ENCODE measurements around the gene FAM170A. TPM values are rescaled to one million over a fixed set of nuclear protein-coding genes. Genes with fewer than 3 reads are reported as not detected.

The FAM170A gene
- total RNA-seq: not detected

GRCh38 chr5:119629339-119629738 is at the start of gene FAM170A:
TSS of gene FAM170A (plus strand) at chr5:119629558. CDS start at chr5:119629769, 211 bp downstream.

Other genes starting within 250 kb of the FAM170A start
- gene HSD17B4, start 177.1 kb upstream of the FAM170A start, total RNA-seq: 123 TPM